Kidney (tissue), 14 donors: Measurements from ENCODE around the gene ZNF609. TPM values are rescaled to one million over a fixed set of nuclear protein-coding genes. Genes with fewer than 3 reads are reported as not detected.

ENCODE experiments used
- DNase-seq, 5 donors: peaks; one replicate each; pipeline ENCODE4 v3.0.0-alpha.2; 2013 to 2020
- FAIRE-seq: peaks from 2 replicates; lab custom pipeline; 2012; peaks lifted over from hg19 to GRCh38; lab: Jason Lieb, UNC
- H3K27ac ChIP-seq, 2 donors: one replicate each; pipeline ENCODE4 v1.7.0; 2013; ENCODE audit warnings: low read depth in 2 of 2, low read length in 2 of 2, inconsistent platforms in 1 of 2
- H3K27me3 ChIP-seq: one replicate; pipeline ENCODE4 v1.7.1; 2013; ENCODE audit warnings: low read length, inconsistent platforms; ENCODE audit not compliant: control insufficient read depth, insufficient read depth
- H3K36me3 ChIP-seq, 3 donors: one replicate each; pipeline versions ENCODE4 v1.7.0 to v1.7.1; 2013; ENCODE audit warnings: low read length in 3 of 3, control low read depth in 1 of 3, inconsistent platforms in 1 of 3; ENCODE audit not compliant: insufficient read depth in 3 of 3, control insufficient read depth in 2 of 3
- H3K4me1 ChIP-seq, 3 donors: one replicate each; pipeline versions ENCODE4 v1.7.0 to v1.7.1; 2013; ENCODE audit warnings: low read length in 3 of 3, inconsistent platforms in 1 of 3, low read depth in 1 of 3; ENCODE audit not compliant: control insufficient read depth in 2 of 3, insufficient read depth in 2 of 3
- H3K4me3 ChIP-seq, 3 donors: one replicate each; pipeline versions ENCODE4 v1.7.0 to v1.8.1; 2013; ENCODE audit warnings: low read length in 3 of 3, control low read depth in 1 of 3, inconsistent platforms in 1 of 3
- H3K9ac ChIP-seq, 3 donors: one replicate each; pipeline versions ENCODE4 v1.7.0 to v1.7.1; 2013; ENCODE audit warnings: low read length in 3 of 3, control low read depth in 1 of 3, inconsistent platforms in 1 of 3
- H3K9me3 ChIP-seq, 3 donors: one replicate each; pipeline versions ENCODE4 v1.7.0 to v1.7.1; 2013; ENCODE audit warnings: low read length in 3 of 3, control low read depth in 1 of 3, inconsistent platforms in 1 of 3; ENCODE audit not compliant: control insufficient read depth in 2 of 3, insufficient read depth in 1 of 3
- intact Hi-C: fragments of 100-400 bp; cut with DNase I; formaldehyde crosslinking; loops from one replicate; pipeline ENCODE4 v1.11.1; 2022
- polyA plus RNA-seq: library from polyadenylated mRNA; stranded (reverse); fragments of 350-450 nt; fragmentation: Illumina TruSeq; extraction: RNeasy Lipid Tissue Mini Kit (QIAGEN cat#74804); gene quantifications from one replicate; pipeline ENCODE4 v1.2.3, GENCODE V29; 2014; ENCODE audit warnings: low read depth, low replicate concordance; ENCODE audit not compliant: insufficient read depth
- total RNA-seq: library from RNA; stranded (reverse); fragmentation: NEBNext Ultra II Directional; extraction: Animal tissue kit (Norgen Biotek cat#: 25700); gene quantifications from one replicate; pipeline ENCODE4 v1.2.1, GENCODE V29; 2021
- TF ChIP-seq, protein P1 (sequence below): IDR thresholded peaks from 3 replicates; pipeline ENCODE4 v1.5.1; 2012; ENCODE audit warnings: mild to moderate bottlenecking, moderate library complexity, borderline replicate concordance; ENCODE audit not compliant: insufficient read depth; ENCODE audit errors: extremely low read depth
- donor health status: control.
- donor health status: control.
- donor health status: control.
- donor health status: control.
- donor health status: control.
- donor health status: DM: yes; HTN: yes; CAD: no.
- donor health status: Normal renal cell carcinoma (clear cell type).

ZNF609 gene
- total and polyA plus RNA-seq, 2 donors from 2014 or later: 3.1 to 37.2 TPM

DNA sequence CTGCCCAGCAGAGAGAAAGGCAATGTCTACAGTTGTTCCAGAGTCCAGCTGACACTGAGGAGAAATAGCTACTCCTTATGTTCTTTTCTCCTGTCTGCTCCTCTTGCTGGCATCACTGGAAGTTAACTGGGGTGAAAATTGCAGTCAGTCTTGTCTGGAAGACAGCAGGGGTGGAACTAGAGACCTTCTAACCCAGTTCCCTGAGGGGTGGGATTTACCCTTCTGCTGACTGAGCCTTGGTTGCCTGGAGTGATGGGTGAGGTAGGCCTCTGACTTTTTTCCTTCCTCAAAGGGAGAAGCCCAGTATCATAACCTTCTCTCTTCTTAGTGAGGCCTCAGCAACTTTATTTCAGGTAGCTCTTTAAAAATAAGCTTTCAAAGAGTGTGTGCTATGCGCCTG is 16.2 kb downstream of the ZNF609 start:
- Histone ChIP-seq H3K4me1 (no peaks in the 10 kb centered on the region), H3K27me3 (no peaks in the 10 kb centered on the region), H3K36me3 (no peaks in the 10 kb centered on the region), H3K9me3 (no peaks in the 10 kb centered on the region), H3K27ac (no peak overlapping the region), H3K4me3 (no peak overlapping the region), H3K9ac (no peak overlapping the region)
- no peak for FAIRE-seq
- no peak for DNase-seq
- TF ChIP-seq, protein P1, sequence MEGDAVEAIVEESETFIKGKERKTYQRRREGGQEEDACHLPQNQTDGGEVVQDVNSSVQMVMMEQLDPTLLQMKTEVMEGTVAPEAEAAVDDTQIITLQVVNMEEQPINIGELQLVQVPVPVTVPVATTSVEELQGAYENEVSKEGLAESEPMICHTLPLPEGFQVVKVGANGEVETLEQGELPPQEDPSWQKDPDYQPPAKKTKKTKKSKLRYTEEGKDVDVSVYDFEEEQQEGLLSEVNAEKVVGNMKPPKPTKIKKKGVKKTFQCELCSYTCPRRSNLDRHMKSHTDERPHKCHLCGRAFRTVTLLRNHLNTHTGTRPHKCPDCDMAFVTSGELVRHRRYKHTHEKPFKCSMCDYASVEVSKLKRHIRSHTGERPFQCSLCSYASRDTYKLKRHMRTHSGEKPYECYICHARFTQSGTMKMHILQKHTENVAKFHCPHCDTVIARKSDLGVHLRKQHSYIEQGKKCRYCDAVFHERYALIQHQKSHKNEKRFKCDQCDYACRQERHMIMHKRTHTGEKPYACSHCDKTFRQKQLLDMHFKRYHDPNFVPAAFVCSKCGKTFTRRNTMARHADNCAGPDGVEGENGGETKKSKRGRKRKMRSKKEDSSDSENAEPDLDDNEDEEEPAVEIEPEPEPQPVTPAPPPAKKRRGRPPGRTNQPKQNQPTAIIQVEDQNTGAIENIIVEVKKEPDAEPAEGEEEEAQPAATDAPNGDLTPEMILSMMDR: no peak
- intact Hi-C loops: no loop called here

- no peaks in the 10 kb centered on the region for H3K9me3 ChIP-seq
- H3K36me3 ChIP-seq: no peaks in the 10 kb centered on the region
- no peak for FAIRE-seq
- intact Hi-C loops: no loop called here
- H3K27ac ChIP-seq: no peak overlapping the region
- no peak for DNase-seq
- H3K9ac ChIP-seq: no peak overlapping the region
- H3K4me3 ChIP-seq: no peak overlapping the region
- H3K27me3 ChIP-seq: no peaks in the 10 kb centered on the region
- peaks cover 0 to 2% (median 0%) of the 10 kb centered on the region in 3 donors for H3K4me1 ChIP-seq
- TF ChIP-seq, protein P1: no peak
Observed at GRCh38 chr15:64478863-64479262, 18.5 kb downstream of the ZNF609 start.

- peaks cover 0 to 2% (median 0%) of the 10 kb centered on the region in 3 donors for H3K4me1 ChIP-seq
- no peak overlapping the region for H3K27ac ChIP-seq
- no peak for DNase-seq
- no peak overlapping the region for H3K4me3 ChIP-seq
- TF ChIP-seq, protein P1: no peak
- H3K9me3 ChIP-seq: no peaks in the 10 kb centered on the region
- no peak for FAIRE-seq
- no peaks in the 10 kb centered on the region for H3K36me3 ChIP-seq
- H3K9ac ChIP-seq: no peak overlapping the region
- intact Hi-C loops: no loop called here
- no peaks in the 10 kb centered on the region for H3K27me3 ChIP-seq
Observed at GRCh38 chr15:64480891-64481290, 20.5 kb downstream of the ZNF609 start.

DNA sequence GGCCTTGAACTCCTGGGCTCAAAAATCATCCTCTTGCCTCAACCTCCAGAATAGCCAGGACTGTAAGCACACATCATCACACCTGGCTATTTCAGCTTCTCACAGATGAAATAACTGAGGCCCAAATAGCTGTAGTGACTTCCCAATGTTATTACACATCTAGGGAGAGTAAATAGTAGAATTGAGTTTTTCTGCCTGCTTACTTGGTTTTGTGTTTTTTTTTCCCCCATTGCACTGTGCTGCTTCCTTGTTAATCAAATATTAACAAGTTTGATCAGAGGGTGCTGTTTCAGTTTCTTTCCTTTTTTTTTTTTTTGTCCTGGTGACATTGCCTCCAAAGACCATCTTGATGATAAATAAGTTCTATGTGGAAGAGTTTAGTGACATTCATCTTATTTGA is 23.4 kb downstream of the ZNF609 start:
- H3K27ac ChIP-seq: no peak overlapping the region
- no peak overlapping the region for H3K4me3 ChIP-seq
- no peaks in the 10 kb centered on the region for H3K36me3 ChIP-seq
- DNase-seq (no peak), FAIRE-seq (no peak)
- peaks cover 0 to 2% (median 0%) of the 10 kb centered on the region in 3 donors for H3K4me1 ChIP-seq
- TF ChIP-seq, protein P1: no peak
- H3K27me3 ChIP-seq: no peaks in the 10 kb centered on the region
- intact Hi-C loops: no loop called here
- no peak overlapping the region for H3K9ac ChIP-seq
- no peaks in the 10 kb centered on the region for H3K9me3 ChIP-seq
